Measurements from ENCODE around the gene RTL10. TPM values are rescaled to one million over a fixed set of nuclear protein-coding genes. Genes with fewer than 3 reads are reported as not detected.

RTL10 gene
- total and polyA plus RNA-seq, 2 of the 13 experiments (the other 11 are each of a cell fraction or from before 2014, with no cell fraction given) = 14.1 to 15.8 TPM

DNA sequence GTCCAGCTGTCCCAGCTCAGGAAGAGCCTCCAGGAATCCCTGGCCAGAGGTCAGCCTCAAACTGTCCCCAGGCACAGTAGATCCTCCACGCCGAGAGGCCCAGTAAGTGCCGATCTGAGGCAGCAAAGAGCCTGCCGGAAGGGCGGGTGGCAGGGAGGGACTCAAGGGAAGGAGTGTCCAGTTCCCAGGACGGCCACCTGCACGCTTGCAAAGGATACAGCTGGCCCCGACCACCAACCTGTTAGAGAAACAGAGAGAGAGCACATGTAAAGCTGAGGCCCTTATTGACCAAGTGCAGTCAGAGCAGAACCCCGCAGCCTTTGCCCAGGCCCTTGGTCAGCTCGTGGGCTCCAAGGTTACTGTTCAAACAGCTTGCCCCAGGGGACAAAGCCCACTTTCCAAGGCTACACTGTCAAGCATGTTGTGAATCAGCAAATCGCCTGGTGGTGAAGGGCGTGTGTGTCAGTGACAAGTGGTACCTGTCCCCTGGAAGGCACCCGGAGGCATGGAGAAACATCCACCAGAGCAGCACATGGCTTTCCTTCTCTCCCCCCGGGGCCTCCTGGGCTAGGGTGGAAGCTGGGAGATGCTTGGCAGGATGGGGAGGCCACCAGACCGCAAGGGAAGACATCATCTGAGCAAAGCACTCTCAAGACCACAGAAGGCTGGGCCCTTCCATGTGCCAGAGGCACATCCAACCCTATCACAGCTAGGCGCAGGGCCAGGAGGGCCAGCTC lies 44.3 kb upstream of the RTL10 start (continued):
- TF ChIP-seq ATF7-NPFF (CRISPR knock-in tag; IDR thresholded peaks at IDR 0.05; ENCODE audit: low read depth) (peak; percentile 47; the same call in 1 of the 2 replicates), ZNF337 (CRISPR knock-in tag; IDR thresholded peaks at IDR 0.05; ENCODE audit: borderline replicate concordance, low read depth) (no peak), ZNF367 (CRISPR knock-in tag; IDR thresholded peaks at IDR 0.05; ENCODE audit: borderline replicate concordance) (no peak), SP4 (CRISPR knock-in tag; IDR thresholded peaks at IDR 0.05) (0 out of 2 replicates have a peak, but pooled peaks have one; percentile 12), NFRKB (IDR thresholded peaks at IDR 0.05) (no peak), TCF7L2 (IDR thresholded peaks at IDR 0.05; ENCODE audit: low read depth, low read length) (no peak), ZBTB8A (CRISPR knock-in tag; IDR thresholded peaks at IDR 0.05; ENCODE audit: borderline replicate concordance, low read depth) (no peak), ZHX2 (IDR thresholded peaks at IDR 0.05; ENCODE audit: low read depth) (no peak), ZHX2 (CRISPR knock-in tag; IDR thresholded peaks at IDR 0.05; ENCODE audit: borderline replicate concordance) (no peak)
- TF ChIP-seq, protein P1, sequence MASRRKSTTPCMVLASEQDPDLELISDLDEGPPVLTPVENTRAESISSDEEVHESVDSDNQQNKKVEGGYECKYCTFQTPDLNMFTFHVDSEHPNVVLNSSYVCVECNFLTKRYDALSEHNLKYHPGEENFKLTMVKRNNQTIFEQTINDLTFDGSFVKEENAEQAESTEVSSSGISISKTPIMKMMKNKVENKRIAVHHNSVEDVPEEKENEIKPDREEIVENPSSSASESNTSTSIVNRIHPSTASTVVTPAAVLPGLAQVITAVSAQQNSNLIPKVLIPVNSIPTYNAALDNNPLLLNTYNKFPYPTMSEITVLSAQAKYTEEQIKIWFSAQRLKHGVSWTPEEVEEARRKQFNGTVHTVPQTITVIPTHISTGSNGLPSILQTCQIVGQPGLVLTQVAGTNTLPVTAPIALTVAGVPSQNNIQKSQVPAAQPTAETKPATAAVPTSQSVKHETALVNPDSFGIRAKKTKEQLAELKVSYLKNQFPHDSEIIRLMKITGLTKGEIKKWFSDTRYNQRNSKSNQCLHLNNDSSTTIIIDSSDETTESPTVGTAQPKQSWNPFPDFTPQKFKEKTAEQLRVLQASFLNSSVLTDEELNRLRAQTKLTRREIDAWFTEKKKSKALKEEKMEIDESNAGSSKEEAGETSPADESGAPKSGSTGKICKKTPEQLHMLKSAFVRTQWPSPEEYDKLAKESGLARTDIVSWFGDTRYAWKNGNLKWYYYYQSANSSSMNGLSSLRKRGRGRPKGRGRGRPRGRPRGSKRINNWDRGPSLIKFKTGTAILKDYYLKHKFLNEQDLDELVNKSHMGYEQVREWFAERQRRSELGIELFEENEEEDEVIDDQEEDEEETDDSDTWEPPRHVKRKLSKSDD (CRISPR knock-in tag; IDR thresholded peaks at IDR 0.05; ENCODE audit: low read depth) = no peak
- TF ChIP-seq, protein P2, sequence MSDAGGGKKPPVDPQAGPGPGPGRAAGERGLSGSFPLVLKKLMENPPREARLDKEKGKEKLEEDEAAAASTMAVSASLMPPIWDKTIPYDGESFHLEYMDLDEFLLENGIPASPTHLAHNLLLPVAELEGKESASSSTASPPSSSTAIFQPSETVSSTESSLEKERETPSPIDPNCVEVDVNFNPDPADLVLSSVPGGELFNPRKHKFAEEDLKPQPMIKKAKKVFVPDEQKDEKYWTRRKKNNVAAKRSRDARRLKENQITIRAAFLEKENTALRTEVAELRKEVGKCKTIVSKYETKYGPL (CRISPR knock-in tag; IDR thresholded peaks at IDR 0.05) = no peak
- TF ChIP-seq, protein P3, sequence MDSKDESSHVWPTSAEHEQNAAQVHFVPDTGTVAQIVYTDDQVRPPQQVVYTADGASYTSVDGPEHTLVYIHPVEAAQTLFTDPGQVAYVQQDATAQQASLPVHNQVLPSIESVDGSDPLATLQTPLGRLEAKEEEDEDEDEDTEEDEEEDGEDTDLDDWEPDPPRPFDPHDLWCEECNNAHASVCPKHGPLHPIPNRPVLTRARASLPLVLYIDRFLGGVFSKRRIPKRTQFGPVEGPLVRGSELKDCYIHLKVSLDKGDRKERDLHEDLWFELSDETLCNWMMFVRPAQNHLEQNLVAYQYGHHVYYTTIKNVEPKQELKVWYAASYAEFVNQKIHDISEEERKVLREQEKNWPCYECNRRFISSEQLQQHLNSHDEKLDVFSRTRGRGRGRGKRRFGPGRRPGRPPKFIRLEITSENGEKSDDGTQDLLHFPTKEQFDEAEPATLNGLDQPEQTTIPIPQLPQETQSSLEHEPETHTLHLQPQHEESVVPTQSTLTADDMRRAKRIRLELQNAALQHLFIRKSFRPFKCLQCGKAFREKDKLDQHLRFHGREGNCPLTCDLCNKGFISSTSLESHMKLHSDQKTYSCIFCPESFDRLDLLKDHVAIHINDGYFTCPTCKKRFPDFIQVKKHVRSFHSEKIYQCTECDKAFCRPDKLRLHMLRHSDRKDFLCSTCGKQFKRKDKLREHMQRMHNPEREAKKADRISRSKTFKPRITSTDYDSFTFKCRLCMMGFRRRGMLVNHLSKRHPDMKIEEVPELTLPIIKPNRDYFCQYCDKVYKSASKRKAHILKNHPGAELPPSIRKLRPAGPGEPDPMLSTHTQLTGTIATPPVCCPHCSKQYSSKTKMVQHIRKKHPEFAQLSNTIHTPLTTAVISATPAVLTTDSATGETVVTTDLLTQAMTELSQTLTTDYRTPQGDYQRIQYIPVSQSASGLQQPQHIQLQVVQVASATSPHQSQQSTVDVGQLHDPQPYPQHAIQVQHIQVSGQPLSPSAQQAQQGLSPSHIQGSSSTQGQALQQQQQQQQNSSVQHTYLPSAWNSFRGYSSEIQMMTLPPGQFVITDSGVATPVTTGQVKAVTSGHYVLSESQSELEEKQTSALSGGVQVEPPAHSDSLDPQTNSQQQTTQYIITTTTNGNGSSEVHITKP (CRISPR knock-in tag; IDR thresholded peaks at IDR 0.05; ENCODE audit: low read depth) = no peak
- TF ChIP-seq, protein P4, sequence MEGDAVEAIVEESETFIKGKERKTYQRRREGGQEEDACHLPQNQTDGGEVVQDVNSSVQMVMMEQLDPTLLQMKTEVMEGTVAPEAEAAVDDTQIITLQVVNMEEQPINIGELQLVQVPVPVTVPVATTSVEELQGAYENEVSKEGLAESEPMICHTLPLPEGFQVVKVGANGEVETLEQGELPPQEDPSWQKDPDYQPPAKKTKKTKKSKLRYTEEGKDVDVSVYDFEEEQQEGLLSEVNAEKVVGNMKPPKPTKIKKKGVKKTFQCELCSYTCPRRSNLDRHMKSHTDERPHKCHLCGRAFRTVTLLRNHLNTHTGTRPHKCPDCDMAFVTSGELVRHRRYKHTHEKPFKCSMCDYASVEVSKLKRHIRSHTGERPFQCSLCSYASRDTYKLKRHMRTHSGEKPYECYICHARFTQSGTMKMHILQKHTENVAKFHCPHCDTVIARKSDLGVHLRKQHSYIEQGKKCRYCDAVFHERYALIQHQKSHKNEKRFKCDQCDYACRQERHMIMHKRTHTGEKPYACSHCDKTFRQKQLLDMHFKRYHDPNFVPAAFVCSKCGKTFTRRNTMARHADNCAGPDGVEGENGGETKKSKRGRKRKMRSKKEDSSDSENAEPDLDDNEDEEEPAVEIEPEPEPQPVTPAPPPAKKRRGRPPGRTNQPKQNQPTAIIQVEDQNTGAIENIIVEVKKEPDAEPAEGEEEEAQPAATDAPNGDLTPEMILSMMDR (CRISPR knock-in tag; IDR thresholded peaks at IDR 0.05) = peak; percentile 20

Data from HepG2 (cell line).